Transverse colon (tissue), 4 donors: ENCODE measurements around the gene POU2F1. TPM values are rescaled to one million over a fixed set of nuclear protein-coding genes. Genes with fewer than 3 reads are reported as not detected.

Experiments
- DNase-seq: peaks from one replicate; pipeline ENCODE4 v3.0.0-alpha.2; 2019
- H3K27ac ChIP-seq, 4 donors: fragments of 200-600 bp; sonication (generic); 2 replicates each; pipeline ENCODE4 v1.5.1; 2016 to 2018; ENCODE audit warnings: inconsistent platforms in 4 of 4
- H3K27me3 ChIP-seq: fragments of 200-600 bp; sonication (generic); 2 replicates; pipeline ENCODE4 v1.5.1; 2017; ENCODE audit warnings: inconsistent platforms
- H3K36me3 ChIP-seq, 4 donors: fragments of 200-600 bp; sonication (generic); 2 replicates each; pipeline ENCODE4 v1.5.1; 2017 to 2019; ENCODE audit warnings: inconsistent platforms in 4 of 4
- H3K4me1 ChIP-seq, 4 donors: fragments of 200-600 bp; sonication (generic); 2 replicates each; pipeline ENCODE4 v1.5.1; 2017 to 2020; ENCODE audit warnings: inconsistent platforms in 4 of 4
- H3K4me3 ChIP-seq, 4 donors: fragments of 200-600 bp; sonication (generic); 1 replicate in 1 of 4; 2 replicates in 3 of 4; pipeline versions ENCODE4 v1.5.1 to v1.6.1; 2017 to 2019; ENCODE audit warnings: inconsistent platforms in 4 of 4
- H3K9me3 ChIP-seq, 2 donors: fragments of 200-600 bp; sonication (generic); 2 replicates each; pipeline ENCODE4 v1.5.1; 2017 to 2019; ENCODE audit warnings: inconsistent platforms in 2 of 2
- CTCF ChIP-seq, 5 experiments: fragments of 200-600 bp in 3 of 5; fragments of 450-650 bp in 2 of 5; sonication (generic) in 3 of 5; IDR thresholded peaks; 1 replicate in 2 of 5; 2 replicates in 3 of 5; pipeline ENCODE4 v1.5.1; 2016 to 2017; ENCODE audit warnings: antibody characterized with exemption in 5 of 5, inconsistent platforms in 3 of 5, mild to moderate bottlenecking in 2 of 5, moderate library complexity in 1 of 5
- EP300 ChIP-seq: sonication (generic); formaldehyde crosslinking; IDR thresholded peaks from one replicate; pipeline ENCODE4 v1.6.1; 2017; ENCODE audit warnings: antibody characterized with exemption, low read depth
- POLR2A ChIP-seq: fragments of 450-650 bp; IDR thresholded peaks from one replicate; pipeline ENCODE4 v1.6.1; 2016; ENCODE audit warnings: antibody characterized with exemption, mild to moderate bottlenecking, moderate library complexity
- POLR2AphosphoS5 ChIP-seq, 3 donors: sonication (generic); formaldehyde crosslinking; IDR thresholded peaks; one replicate each; pipeline ENCODE4 v1.6.1; 2016; ENCODE audit warnings: antibody characterized with exemption in 3 of 3
- WGBS, 2 donors: methylation state at CpG; one replicate each; pipeline ENCODE4 v1.1.5; 2018; ENCODE audit warnings: low coverage in 1 of 2; 5-methylcytosine and 5-hydroxymethylcytosine counted together
- in situ Hi-C, 4 donors: fragments of 200-750 bp; cut with MboI; loops; one replicate each; pipeline versions ENCODE4 v1.15.0 to v1.15.1; 2017; ENCODE audit warnings: low sequenced_read_pairs in 3 of 4, low pct_ligation_motif_present in 1 of 4, low pct_unique_long_range_greater_than_20kb in 1 of 4
- intact Hi-C: fragments of 100-400 bp; cut with DNase I; formaldehyde crosslinking; loops from one replicate; pipeline ENCODE4 v1.15.1; 2023; ENCODE audit warnings: low total_unique reads
- total RNA-seq, 4 donors: library from RNA; depleted of rRNA; stranded (reverse); fragments of >200 nt; gene quantifications; one replicate each; pipeline ENCODE4 v1.1.0, GENCODE V29; 2016

Gene POU2F1
- total RNA-seq, 4 donors from 2014 or later, result 6.6 to 31.8 (median 19.0) TPM

- intact Hi-C loops, result no loop called here
- Histone ChIP-seq H3K9me3 (no peaks in the 10 kb centered on the region), H3K4me3 (no peak overlapping the region), H3K36me3 (no peaks in the 10 kb centered on the region), H3K27ac (no peak overlapping the region), H3K4me1 (peaks cover 0 to 13% (median 4%) of the 10 kb centered on the region in 4 donors), H3K27me3 (no peaks in the 10 kb centered on the region)
- 91 to 92% methylated on average over 4 of the region's 4 CpGs for WGBS, 2 donors
- TF ChIP-seq POLR2A (no peak), CTCF (IDR thresholded peaks at IDR 0.05) (no peak), POLR2AphosphoS5 (IDR thresholded peaks at IDR 0.05) (no peak), EP300 (no peak)
- no peak for DNase-seq
- in situ Hi-C loops, result no loop called here
Observed at GRCh38 chr1:167248707-167249642, 28.3 kb downstream of the POU2F1 start.

DNA sequence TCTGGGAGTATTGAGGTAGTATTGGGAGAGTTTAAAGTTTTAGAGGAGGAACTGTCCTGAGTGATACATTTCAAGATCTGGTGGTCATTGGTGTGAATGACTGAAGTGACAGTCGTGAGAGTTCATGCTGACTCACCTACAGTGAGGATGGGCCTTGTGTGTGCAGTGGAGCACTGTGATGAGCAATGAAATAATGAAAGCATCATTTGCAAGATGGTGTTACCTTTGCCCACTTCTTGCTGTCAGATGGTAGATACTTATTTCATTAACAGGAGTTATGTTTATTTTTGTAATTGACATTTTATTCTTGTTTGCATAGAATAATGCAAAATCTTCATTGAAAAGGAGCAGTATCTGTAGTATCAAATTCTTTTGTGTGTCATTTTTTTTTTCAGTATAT is 29.0 kb downstream of the POU2F1 start:
- 63 to 67% methylated on average over 1 of the region's 1 CpG for WGBS, 2 donors
- DNase-seq, result no peak
- Histone ChIP-seq H3K27ac (no peak overlapping the region), H3K4me3 (no peak overlapping the region), H3K36me3 (no peaks in the 10 kb centered on the region), H3K4me1 (peaks cover 0 to 13% (median 4%) of the 10 kb centered on the region in 4 donors), H3K27me3 (no peaks in the 10 kb centered on the region), H3K9me3 (no peaks in the 10 kb centered on the region)
- in situ Hi-C loops (loop anchor here in 1 of 4 donors (25.0 kb wide), 2 partner anchors 188 to 288 kb away; no protein-coding TSS in a partner anchor), intact Hi-C loops (no loop called here)
- TF ChIP-seq EP300, result no peak
- TF ChIP-seq POLR2AphosphoS5 (IDR thresholded peaks at IDR 0.05), result no peak
- TF ChIP-seq CTCF (IDR thresholded peaks at IDR 0.05), result no peak
- no peak for TF ChIP-seq POLR2A

DNA sequence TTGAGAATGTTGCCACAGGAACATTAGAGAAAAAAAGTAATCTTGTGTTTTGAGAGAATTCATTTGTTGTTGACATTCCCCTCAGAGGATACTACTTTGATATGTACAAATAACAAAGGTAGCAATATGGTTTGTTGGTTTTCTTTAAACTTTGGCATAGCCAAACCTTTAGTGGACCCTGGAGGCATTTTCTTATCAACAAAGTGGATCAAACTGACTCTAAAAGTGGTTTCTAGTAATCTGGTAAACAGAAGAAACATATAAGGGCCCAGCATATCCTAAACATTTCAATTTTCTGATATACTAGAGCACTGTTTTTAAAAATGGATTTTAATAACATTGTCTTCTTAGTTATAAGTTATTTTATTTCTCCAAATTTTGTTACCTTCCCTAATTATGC is 29.8 kb downstream of the POU2F1 start:
- H3K4me3 ChIP-seq, result no peak overlapping the region
- no peaks in the 10 kb centered on the region for H3K27me3 ChIP-seq
- no peak for DNase-seq
- no peak overlapping the region for H3K27ac ChIP-seq
- H3K36me3 ChIP-seq, result no peaks in the 10 kb centered on the region
- TF ChIP-seq CTCF (IDR thresholded peaks at IDR 0.05) (no peak), EP300 (no peak), POLR2AphosphoS5 (IDR thresholded peaks at IDR 0.05) (no peak), POLR2A (no peak)
- intact Hi-C loops, result no loop called here
- no peaks in the 10 kb centered on the region for H3K9me3 ChIP-seq
- peaks cover 0 to 13% (median 4%) of the 10 kb centered on the region in 4 donors for H3K4me1 ChIP-seq
- in situ Hi-C loops, result loop anchor here in 1 of 4 donors (25.0 kb wide), 2 partner anchors 187 to 287 kb away; no protein-coding TSS in a partner anchor

GRCh38 chr1:167251472-167251871 is 30.8 kb downstream of the POU2F1 start:
- no peak overlapping the region for H3K27ac ChIP-seq
- TF ChIP-seq POLR2AphosphoS5 (IDR thresholded peaks at IDR 0.05) (no peak), EP300 (no peak), POLR2A (no peak), CTCF (IDR thresholded peaks at IDR 0.05) (no peak)
- no peaks in the 10 kb centered on the region for H3K27me3 ChIP-seq
- H3K36me3 ChIP-seq, result no peaks in the 10 kb centered on the region
- H3K4me1 ChIP-seq, result peaks cover 0 to 13% (median 4%) of the 10 kb centered on the region in 4 donors
- intact Hi-C loops (no loop called here), in situ Hi-C loops (loop anchor here in 1 of 4 donors (25.0 kb wide), 2 partner anchors 186 to 286 kb away; no protein-coding TSS in a partner anchor)
- no peak for DNase-seq
- WGBS, 2 donors, result 91 to 96% methylated on average over 4 of the region's 4 CpGs
- no peaks in the 10 kb centered on the region for H3K9me3 ChIP-seq
- H3K4me3 ChIP-seq, result no peak overlapping the region
